SK-N-SH (cell line): ENCODE data around the gene ZNF444.

Experiments
- NRF1 ChIP-seq: IDR thresholded peaks from 2 replicates; pipeline ENCODE4 v1.6.1; 2012; ENCODE audit warnings: low read depth, mild to moderate bottlenecking, low read length
- RAD21 ChIP-seq: IDR thresholded peaks from 2 replicates; pipeline ENCODE4 v1.6.1; 2012; ENCODE audit warnings: mild to moderate bottlenecking, low read length
- RFX5 ChIP-seq: IDR thresholded peaks from 2 replicates; pipeline ENCODE4 v1.6.1; 2012; ENCODE audit warnings: mild to moderate bottlenecking, improper control_type of control experiment, low read length
- TAF1 ChIP-seq: IDR thresholded peaks from 2 replicates; pipeline ENCODE4 v1.6.1; 2012; ENCODE audit warnings: low read depth, mild to moderate bottlenecking, low read length, moderate library complexity, borderline replicate concordance
- TF ChIP-seq, protein P1 (sequence below): fragments of 200-600 bp; sonication (generic); IDR thresholded peaks from 2 replicates; pipeline ENCODE4 v1.6.1; 2017; ENCODE audit warnings: antibody characterized with exemption, mild to moderate bottlenecking, moderate library complexity

GRCh38 chr19:56191711-56192110 is 50.6 kb downstream of the ZNF444 start:
- TF ChIP-seq, protein P1, sequence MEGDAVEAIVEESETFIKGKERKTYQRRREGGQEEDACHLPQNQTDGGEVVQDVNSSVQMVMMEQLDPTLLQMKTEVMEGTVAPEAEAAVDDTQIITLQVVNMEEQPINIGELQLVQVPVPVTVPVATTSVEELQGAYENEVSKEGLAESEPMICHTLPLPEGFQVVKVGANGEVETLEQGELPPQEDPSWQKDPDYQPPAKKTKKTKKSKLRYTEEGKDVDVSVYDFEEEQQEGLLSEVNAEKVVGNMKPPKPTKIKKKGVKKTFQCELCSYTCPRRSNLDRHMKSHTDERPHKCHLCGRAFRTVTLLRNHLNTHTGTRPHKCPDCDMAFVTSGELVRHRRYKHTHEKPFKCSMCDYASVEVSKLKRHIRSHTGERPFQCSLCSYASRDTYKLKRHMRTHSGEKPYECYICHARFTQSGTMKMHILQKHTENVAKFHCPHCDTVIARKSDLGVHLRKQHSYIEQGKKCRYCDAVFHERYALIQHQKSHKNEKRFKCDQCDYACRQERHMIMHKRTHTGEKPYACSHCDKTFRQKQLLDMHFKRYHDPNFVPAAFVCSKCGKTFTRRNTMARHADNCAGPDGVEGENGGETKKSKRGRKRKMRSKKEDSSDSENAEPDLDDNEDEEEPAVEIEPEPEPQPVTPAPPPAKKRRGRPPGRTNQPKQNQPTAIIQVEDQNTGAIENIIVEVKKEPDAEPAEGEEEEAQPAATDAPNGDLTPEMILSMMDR, result no peak
- TF ChIP-seq NRF1, result no peak
- TF ChIP-seq RFX5, result no peak
- no peak for TF ChIP-seq TAF1
- TF ChIP-seq RAD21, result no peak
